ENCODE data around the gene IL23A.

DNA sequence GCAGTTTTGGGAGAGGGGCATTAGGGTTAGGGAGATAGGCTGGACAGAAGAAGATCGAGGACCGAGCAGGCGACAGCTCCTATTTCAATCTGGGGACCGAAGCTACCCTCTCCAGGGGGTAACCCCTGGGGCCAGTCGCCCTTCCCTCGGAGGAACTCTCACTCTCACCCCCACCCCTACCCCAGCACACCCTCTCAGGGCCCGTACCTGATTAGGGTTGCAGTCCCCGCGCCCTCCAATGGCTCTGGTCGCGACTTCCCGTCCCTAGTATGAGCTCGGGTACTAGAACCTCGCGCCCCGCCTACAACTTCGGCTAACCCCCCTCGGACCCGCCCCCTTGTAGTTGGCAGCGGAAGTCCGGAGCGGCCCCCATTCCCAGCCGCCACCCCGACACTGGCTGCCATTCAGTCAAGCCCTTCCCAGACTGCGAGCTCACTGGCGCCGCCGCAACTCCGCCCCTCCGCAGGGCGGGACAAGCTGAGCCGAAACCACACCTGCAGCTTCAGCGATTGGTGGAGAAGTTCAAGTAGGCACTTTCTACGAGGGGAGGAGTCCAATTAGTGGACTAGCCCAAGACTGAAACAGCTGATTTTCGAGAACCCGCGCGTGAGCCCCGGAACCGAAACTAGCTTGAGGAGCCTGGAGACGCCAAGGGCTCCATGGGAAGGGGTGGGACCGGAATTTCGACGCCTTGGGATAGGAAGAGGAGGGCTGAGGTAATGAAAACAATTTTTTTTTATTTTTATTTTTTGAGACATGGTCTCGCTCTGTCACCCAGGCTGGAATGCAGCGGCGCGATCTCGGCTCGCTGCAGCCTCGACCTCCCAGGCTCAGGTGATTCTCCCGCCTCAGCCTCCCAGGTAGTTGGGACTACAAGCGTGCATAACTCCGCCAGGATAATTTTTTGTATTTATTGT lies 21.4 kb downstream of the IL23A start, which contains the start of gene STAT2:
- TF ChIP-seq POLR2A (IDR thresholded peaks at IDR 0.05; ENCODE audit: low read depth, low read length): peak; percentile 82; the same call in 1 of the 2 replicates
- peak; percentile 80 for TF ChIP-seq POLR2AphosphoS5 (IDR thresholded peaks at IDR 0.05; ENCODE audit: low read depth, low read length)
